ENCODE measurements around the gene HMGCL.

Gene HMGCL

GRCh38 chr1:23793018-23793781, 32.0 kb downstream of the HMGCL start:
- H3K4me1 ChIP-seq (ENCODE audit: control insufficient read depth, insufficient read depth, low read length), result peaks cover 9% of the 10 kb centered on the region; the same call in 1 of the 2 replicates
- H3K9me3 ChIP-seq (ENCODE audit: control insufficient read depth, insufficient read depth, low read depth, low read length), result no peaks in the 10 kb centered on the region
- no peak overlapping the region for H3K27ac ChIP-seq (ENCODE audit: extremely low read depth, low read depth, low read length)
- no peak overlapping the region for H3K4me3 ChIP-seq (ENCODE audit: low read depth, low read length)
- CTCF ChIA-PET, result interaction anchor here (0.6 kb wide), 1 partner anchor 85 kb away, joined by 3 read pairs; no protein-coding TSS in a partner anchor
- POLR2A ChIA-PET, result interaction anchor here (0.6 to 8.9 kb wide), 2 partner anchors 15 to 117 kb away, joined by 3 to 101 read pairs; partner anchors contain the start of gene PITHD1
- H3K36me3 ChIP-seq (ENCODE audit: control insufficient read depth in 2 of 2, insufficient read depth in 1 of 2, low read length in 2 of 2), result peaks cover 0 to 68% of the 10 kb centered on the region in 2 experiments; a peak in 2 of 3 replicates
- TF ChIP-seq ZNF184 (tag by site-specific recombination; IDR thresholded peaks at IDR 0.05), result no peak
- TF ChIP-seq ZIC2 (tag by site-specific recombination; IDR thresholded peaks at IDR 0.05), result peak; percentile 50
- no peak for TF ChIP-seq ZNF791 (tag by site-specific recombination; IDR thresholded peaks at IDR 0.05)
- TF ChIP-seq IKZF3 (tag by site-specific recombination; IDR thresholded peaks at IDR 0.05), result no peak
- no peak for TF ChIP-seq ZNF223 (tag by site-specific recombination; IDR thresholded peaks at IDR 0.05)
- TF ChIP-seq GLIS2 (tag by site-specific recombination; IDR thresholded peaks at IDR 0.05), result peak; percentile 79
- no peak for TF ChIP-seq ZBTB7A (tag by site-specific recombination; IDR thresholded peaks at IDR 0.05; ENCODE audit: low read depth)
- TF ChIP-seq ZNF449 (tag by site-specific recombination; IDR thresholded peaks at IDR 0.05), result no peak
- no peak for TF ChIP-seq ZNF24 (tag by site-specific recombination; IDR thresholded peaks at IDR 0.05)
- peak; percentile 72 for TF ChIP-seq PATZ1 (tag by site-specific recombination; IDR thresholded peaks at IDR 0.05)
- TF ChIP-seq ZNF274 (IDR thresholded peaks at IDR 0.05; ENCODE audit: low read length), result no peak
- TF ChIP-seq ZNF274 (tag by site-specific recombination; IDR thresholded peaks at IDR 0.05; ENCODE audit: borderline replicate concordance), result no peak
- TF ChIP-seq ZBTB17 (tag by site-specific recombination; IDR thresholded peaks at IDR 0.05), result peak; percentile 61
- TF ChIP-seq ZNF510 (tag by site-specific recombination; IDR thresholded peaks at IDR 0.05; ENCODE audit: insufficient replicate concordance), result no peak
- TF ChIP-seq ZNF48 (tag by site-specific recombination; IDR thresholded peaks at IDR 0.05), result no peak
- TF ChIP-seq ZBTB8A (tag by site-specific recombination; IDR thresholded peaks at IDR 0.05), result 0 out of 2 replicates have a peak, but pooled peaks have one; percentile 10
- TF ChIP-seq ZNF394 (tag by site-specific recombination; IDR thresholded peaks at IDR 0.05; ENCODE audit: borderline replicate concordance), result peak; percentile 67; the same call in 1 of the 2 replicates
- no peak for TF ChIP-seq ZNF433 (tag by site-specific recombination; IDR thresholded peaks at IDR 0.05; ENCODE audit: low read depth)
- no peak for TF ChIP-seq ZNF654 (tag by site-specific recombination; IDR thresholded peaks at IDR 0.05; ENCODE audit: low read depth)
- no peak for TF ChIP-seq ZFP41 (tag by site-specific recombination; IDR thresholded peaks at IDR 0.05; ENCODE audit: borderline replicate concordance)
- no peak for TF ChIP-seq TCF7L2 (IDR thresholded peaks at IDR 0.05; ENCODE audit: borderline replicate concordance, low read depth, low read length)
- TF ChIP-seq ZNF692 (tag by site-specific recombination; IDR thresholded peaks at IDR 0.05), result peak; percentile 40; the same call in 1 of the 2 replicates
- no peak for TF ChIP-seq ZNF114 (tag by site-specific recombination; IDR thresholded peaks at IDR 0.05)
- TF ChIP-seq ELK4 (IDR thresholded peaks at IDR 0.05; ENCODE audit: borderline replicate concordance, low read depth, low read length), result no peak
- TF ChIP-seq ZNF544 (tag by site-specific recombination; IDR thresholded peaks at IDR 0.05), result no peak
- TF ChIP-seq GLIS1 (tag by site-specific recombination; IDR thresholded peaks at IDR 0.05), result peak; percentile 46
- TF ChIP-seq KLF1 (tag by site-specific recombination; IDR thresholded peaks at IDR 0.05), result no peak
- no peak for TF ChIP-seq ZNF843 (tag by site-specific recombination; IDR thresholded peaks at IDR 0.05)
- TF ChIP-seq KLF8 (tag by site-specific recombination; IDR thresholded peaks at IDR 0.05), result no peak
- TF ChIP-seq ZNF600 (tag by site-specific recombination; IDR thresholded peaks at IDR 0.05), result no peak
- TF ChIP-seq ZNF239 (tag by site-specific recombination; IDR thresholded peaks at IDR 0.05), result no peak
- TF ChIP-seq ZNF658 (tag by site-specific recombination; IDR thresholded peaks at IDR 0.05), result no peak

Data from HEK293 (cell line).